ENCODE measurements around the gene NOCT. TPM values are rescaled to one million over a fixed set of nuclear protein-coding genes. Genes with fewer than 3 reads are reported as not detected.

Gene NOCT
- total and polyA plus RNA-seq, 2 of the 4 experiments (the other 2 are of a cell fraction) = 5.5 to 41.4 TPM

- H3K9ac ChIP-seq (ENCODE audit: low read depth, low read length) = no peak overlapping the region
Observed at GRCh38 chr4:139011225-139011950, 4.2 kb upstream of the NOCT start.

More at GRCh38 chr4:139011225-139011950, 4.2 kb upstream of the NOCT start:
- Histone ChIP-seq H3K9me1 (ENCODE audit: insufficient read depth, low read length) (peaks cover 4% of the 10 kb centered on the region; the same call in 1 of the 2 replicates), H3K9me3 (ENCODE audit: control insufficient read depth, insufficient read depth, low read length) (peaks cover 5% of the 10 kb centered on the region), H4K20me1 (ENCODE audit: insufficient read depth, low read length) (no peaks in the 10 kb centered on the region; the same call in 1 of the 2 replicates), H3K4ac (ENCODE audit: low read depth, low read length) (no peak overlapping the region), H3K4me1 (ENCODE audit: control insufficient read depth, insufficient read depth, low read length) (peaks cover 10% of the 10 kb centered on the region), H3K4me2 (ENCODE audit: low read depth, low read length) (no peak overlapping the region), H3K18ac (ENCODE audit: low read depth, low read length) (no peak overlapping the region), H4K5ac (ENCODE audit: low read depth, low read length) (no peak overlapping the region), H3K27me3 (ENCODE audit: control insufficient read depth, insufficient read depth, low read length) (no peaks in the 10 kb centered on the region), H2AK9ac (replicated peaks; ENCODE audit: low read depth, low read length, poor library complexity) (no peak overlapping the region), H2BK20ac (ENCODE audit: low read depth, low read length) (no peak overlapping the region), H2AK5ac (ENCODE audit: low read depth, low read length) (peak overlapping the region; percentile 49; the same call in 1 of the 2 replicates), H3K79me1 (ENCODE audit: low read depth in 1 of 2, low read length in 2 of 2) (peaks cover 0 to 5% of the 10 kb centered on the region in 2 experiments; a peak in 2 of 4 replicates), H3K56ac (ENCODE audit: extremely low read depth, insufficient read depth, low read length) (no peak overlapping the region), H2BK15ac (ENCODE audit: low read depth, low read length) (no peak overlapping the region; the same call in 2 of the 3 replicates), H3K14ac (replicated peaks; ENCODE audit: low read depth, low read length) (no peak overlapping the region), H4K91ac (ENCODE audit: insufficient read depth, low read depth, low read length) (no peak overlapping the region), H3K36me3 (ENCODE audit: control insufficient read depth, insufficient read depth, low read length) (no peaks in the 10 kb centered on the region), H2AFZ (replicated peaks; ENCODE audit: low read length, poor library complexity) (no peak overlapping the region), H2BK5ac (ENCODE audit: low read depth, low read length, poor library complexity, severe bottlenecking) (no peak overlapping the region), H3K27ac (ENCODE audit: insufficient read depth, low read length) (no peak overlapping the region), H4K8ac (ENCODE audit: low read depth in 2 of 2, low read length in 2 of 2) (no peak overlapping the region), H2BK120ac (ENCODE audit: low read depth, low read length) (no peak overlapping the region), H3K23ac (ENCODE audit: low read depth, low read length) (no peak overlapping the region), H3K4me3 (ENCODE audit: insufficient read depth, low read depth, low read length) (no peak overlapping the region)
- dilution Hi-C loops (cut with HindIII; ENCODE audit: low sequenced_read_pairs, unreplicated experiment) (no loop called here), in situ Hi-C loops (cut with MboI; ENCODE audit: low sequenced_read_pairs) (no loop called here), intact Hi-C loops (cut with micrococcal nuclease) (no loop called here)
- WGBS, 2 experiments (ENCODE audit: extremely low coverage in 2 of 2, insufficient read length in 1 of 2) = 71% methylated on average over 4 of the region's 16 CpGs; no CpG with 5 or more reads in 1 of the 2 experiments
- POLR2A ChIA-PET (ENCODE audit: unreplicated experiment) = no interaction called here
- TF ChIP-seq NFE2L2 (IDR thresholded peaks at IDR 0.05; ENCODE audit: low read depth, low read length) (no peak), CHD1 (IDR thresholded peaks at IDR 0.05; ENCODE audit: low read depth, low read length) (no peak), MXI1 (IDR thresholded peaks at IDR 0.05; ENCODE audit: borderline replicate concordance, low read depth, low read length) (no peak), MAFK (IDR thresholded peaks at IDR 0.05; ENCODE audit: low read depth, low read length) (no peak), RCOR1 (IDR thresholded peaks at IDR 0.05; ENCODE audit: insufficient replicate concordance, low read length) (no peak), ELK1 (IDR thresholded peaks at IDR 0.05; ENCODE audit: borderline replicate concordance, low read depth, low read length) (no peak), MAZ (IDR thresholded peaks at IDR 0.05; ENCODE audit: borderline replicate concordance, low read depth, low read length) (no peak), RFX5 (IDR thresholded peaks at IDR 0.05; ENCODE audit: low read depth, low read length) (no peak), CTCF (conservative IDR thresholded peaks at IDR 0.05; ENCODE audit: low read depth, low read length) (no peak), POLR2A (IDR thresholded peaks at IDR 0.05; ENCODE audit: low read depth, low read length) (no peak), CEBPB (IDR thresholded peaks at IDR 0.05; ENCODE audit: low read depth, low read length) (no peak), RAD21 (IDR thresholded peaks at IDR 0.05; ENCODE audit: low read length) (no peak), USF2 (IDR thresholded peaks at IDR 0.05; ENCODE audit: low read depth, low read length) (no peak)
- BruUV-seq (replicated peaks) = no TSS peak
- no peak for DNase-seq
- ATAC-seq (ENCODE audit: low read depth) = no peak
- CTCF ChIA-PET = no interaction called here
